OCI-LY7 (cell line): ENCODE data around the gene IGSF21. TPM values are rescaled to one million over a fixed set of nuclear protein-coding genes. Genes with fewer than 3 reads are reported as not detected.

ENCODE experiments used
- BruUV-seq: library from RNA; stranded (reverse); fragments of 400-500 nt; replicated peaks from 2 replicates; lab custom pipeline; 2021; lab: Mats Ljungman, UMichigan
- CTCF ChIA-PET: fragments of 300-600 bp; sonication (Branson Sonifier 250); formaldehyde crosslinking; loops from one replicate; lab custom pipeline; 2022; ENCODE audit warnings: antibody characterized with exemption; ENCODE audit not compliant: unreplicated experiment; lab: Charles Lee
- POLR2A ChIA-PET: fragments of 300-600 bp; sonication (Branson Sonifier 250); formaldehyde crosslinking; loops from one replicate; lab custom pipeline; 2022; ENCODE audit warnings: antibody characterized with exemption; lab: Charles Lee
- DNase-seq: peaks from one replicate; pipeline ENCODE4 v3.0.0-alpha.2; 2015; ENCODE audit warnings: low spot score
- H2AFZ ChIP-seq: fragments of 200-600 bp; sonication (generic), shearing (Covaris generic); 2 replicates; pipeline ENCODE4 v1.6.1; 2014; ENCODE audit warnings: mild to moderate bottlenecking, antibody characterized with exemption, low read length, moderate library complexity
- H3K27ac ChIP-seq: fragments of 200-600 bp; sonication (generic); 2 replicates; pipeline ENCODE4 v1.5.1; 2014; ENCODE audit warnings: mixed run types, low read depth, mild to moderate bottlenecking, moderate library complexity, low read length, inconsistent platforms; ENCODE audit not compliant: poor library complexity, severe bottlenecking
- H3K36me3 ChIP-seq: fragments of 200-600 bp; sonication (generic); 2 replicates; pipeline ENCODE4 v1.6.1; 2014; ENCODE audit warnings: mild to moderate bottlenecking, antibody characterized with exemption, low read length, moderate library complexity, mixed read lengths; ENCODE audit not compliant: insufficient read depth
- H3K4me1 ChIP-seq: fragments of 200-600 bp; sonication (generic); 2 replicates; pipeline ENCODE4 v1.5.1; 2014; ENCODE audit warnings: mild to moderate bottlenecking, low read length; ENCODE audit not compliant: insufficient read depth, poor library complexity, severe bottlenecking
- H3K4me2 ChIP-seq: fragments of 200-600 bp; sonication (generic); 2 replicates; pipeline ENCODE4 v1.6.1; 2014; ENCODE audit warnings: mild to moderate bottlenecking, low read length
- H3K4me3 ChIP-seq: fragments of 200-600 bp; sonication (generic); 2 replicates; pipeline ENCODE4 v1.5.1; 2014; ENCODE audit warnings: mild to moderate bottlenecking, low read depth, low read length; ENCODE audit not compliant: poor library complexity, severe bottlenecking
- H3K79me2 ChIP-seq: fragments of 200-600 bp; sonication (generic); 2 replicates; pipeline ENCODE4 v1.6.1; 2016; ENCODE audit warnings: low read depth, mild to moderate bottlenecking, low read length, moderate library complexity, mixed read lengths; ENCODE audit not compliant: insufficient read depth
- H3K9me2 ChIP-seq: fragments of 200-600 bp; sonication (generic); 2 replicates; pipeline ENCODE4 v1.6.1; 2016; ENCODE audit warnings: mild to moderate bottlenecking, low read length, mixed read lengths; ENCODE audit not compliant: insufficient read depth
- H3K9me3 ChIP-seq: fragments of 200-600 bp; sonication (generic); 2 replicates; pipeline ENCODE4 v1.6.1; 2014; ENCODE audit warnings: mild to moderate bottlenecking, mixed run types, low read length, mixed read lengths
- H4K20me1 ChIP-seq: fragments of 200-600 bp; sonication (generic); 2 replicates; pipeline ENCODE4 v1.6.1; 2014; ENCODE audit warnings: mild to moderate bottlenecking, antibody characterized with exemption, low read length, moderate library complexity, mixed read lengths; ENCODE audit not compliant: insufficient read depth
- EZH2phosphoT487 ChIP-seq: fragments of 200-600 bp; sonication (generic); IDR thresholded peaks from 2 replicates; pipeline ENCODE4 v1.6.1; 2018; ENCODE audit warnings: low read depth, borderline replicate concordance, mild to moderate bottlenecking, mixed run types, antibody characterized with exemption, low read length, moderate library complexity, mixed read lengths
- intact Hi-C: fragments of 100-400 bp; cut with micrococcal nuclease; formaldehyde crosslinking; loops from one replicate; pipeline ENCODE4 v1.10.0; 2022; ENCODE audit not compliant: unreplicated experiment
- total RNA-seq, 2 experiments: library from RNA; depleted of rRNA in 1 of 2; stranded (reverse); fragments of >200 nt in 1 of 2; shearing (Covaris generic) in 1 of 2; gene quantifications; 2 replicates each; pipeline ENCODE4 v1.2.3, GENCODE V29; 2014 to 2022
- TF ChIP-seq, protein P1 (sequence below): fragments of 200-600 bp; sonication (generic); conservative IDR thresholded peaks from 2 replicates; pipeline ENCODE4 v1.5.1; 2014; ENCODE audit warnings: mild to moderate bottlenecking, antibody characterized with exemption, low read length, moderate library complexity, mixed read lengths

Gene IGSF21
- total RNA-seq, 2 experiments from 2014 or later, result 0.17 TPM; not detected in 1

DNA sequence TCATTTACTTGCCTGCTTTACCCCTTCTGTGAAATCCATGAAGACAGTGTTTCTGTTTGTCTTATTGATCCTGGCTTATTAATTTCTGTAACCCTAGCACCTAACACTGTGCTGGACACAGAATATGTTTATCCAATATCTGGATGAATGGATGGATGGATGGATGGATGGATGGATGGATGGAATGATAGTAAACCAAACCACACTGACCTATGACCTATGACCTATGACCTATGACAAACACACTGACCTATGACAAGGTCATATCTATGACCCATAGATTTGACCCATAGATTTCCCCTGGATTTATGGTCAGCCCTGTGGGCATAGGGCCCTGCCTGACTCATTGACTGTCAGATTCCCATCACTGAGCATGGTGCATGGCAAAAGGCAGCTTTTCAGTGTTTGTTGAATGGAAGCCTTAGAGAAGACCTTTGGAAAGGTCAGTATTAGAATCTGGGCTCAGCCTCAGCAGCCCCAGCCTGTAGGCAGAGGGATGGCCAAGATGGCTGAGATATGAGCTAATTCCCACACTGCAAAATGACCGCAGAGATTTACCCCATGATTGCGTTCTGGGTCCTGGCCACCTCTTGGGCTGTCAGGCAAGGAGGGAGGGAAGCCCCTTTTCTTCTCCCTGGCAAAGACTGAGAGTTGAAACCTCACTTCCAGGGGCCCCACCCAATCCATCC is 24.6 kb downstream of the IGSF21 start:
- no peaks in the 10 kb centered on the region for H4K20me1 ChIP-seq
- CTCF ChIA-PET, result no interaction called here
- POLR2A ChIA-PET, result interaction anchor here (0.5 kb wide), 1 partner anchor 697 kb away, joined by 3 read pairs; no protein-coding TSS in a partner anchor
- intact Hi-C loops, result no loop called here
- no peaks in the 10 kb centered on the region for H3K4me1 ChIP-seq
- BruUV-seq, result no TSS peak
- no peaks in the 10 kb centered on the region for H3K9me2 ChIP-seq
- no peak overlapping the region for H3K4me3 ChIP-seq
- H3K79me2 ChIP-seq, result no peaks in the 10 kb centered on the region
- H2AFZ ChIP-seq, result no peak overlapping the region
- no peaks in the 10 kb centered on the region for H3K36me3 ChIP-seq
- no peak for DNase-seq
- H3K27ac ChIP-seq, result no peak overlapping the region
- TF ChIP-seq, protein P1, sequence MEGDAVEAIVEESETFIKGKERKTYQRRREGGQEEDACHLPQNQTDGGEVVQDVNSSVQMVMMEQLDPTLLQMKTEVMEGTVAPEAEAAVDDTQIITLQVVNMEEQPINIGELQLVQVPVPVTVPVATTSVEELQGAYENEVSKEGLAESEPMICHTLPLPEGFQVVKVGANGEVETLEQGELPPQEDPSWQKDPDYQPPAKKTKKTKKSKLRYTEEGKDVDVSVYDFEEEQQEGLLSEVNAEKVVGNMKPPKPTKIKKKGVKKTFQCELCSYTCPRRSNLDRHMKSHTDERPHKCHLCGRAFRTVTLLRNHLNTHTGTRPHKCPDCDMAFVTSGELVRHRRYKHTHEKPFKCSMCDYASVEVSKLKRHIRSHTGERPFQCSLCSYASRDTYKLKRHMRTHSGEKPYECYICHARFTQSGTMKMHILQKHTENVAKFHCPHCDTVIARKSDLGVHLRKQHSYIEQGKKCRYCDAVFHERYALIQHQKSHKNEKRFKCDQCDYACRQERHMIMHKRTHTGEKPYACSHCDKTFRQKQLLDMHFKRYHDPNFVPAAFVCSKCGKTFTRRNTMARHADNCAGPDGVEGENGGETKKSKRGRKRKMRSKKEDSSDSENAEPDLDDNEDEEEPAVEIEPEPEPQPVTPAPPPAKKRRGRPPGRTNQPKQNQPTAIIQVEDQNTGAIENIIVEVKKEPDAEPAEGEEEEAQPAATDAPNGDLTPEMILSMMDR, result no peak
- TF ChIP-seq EZH2phosphoT487, result no peak
- H3K4me2 ChIP-seq, result no peak overlapping the region
- no peaks in the 10 kb centered on the region for H3K9me3 ChIP-seq

DNA sequence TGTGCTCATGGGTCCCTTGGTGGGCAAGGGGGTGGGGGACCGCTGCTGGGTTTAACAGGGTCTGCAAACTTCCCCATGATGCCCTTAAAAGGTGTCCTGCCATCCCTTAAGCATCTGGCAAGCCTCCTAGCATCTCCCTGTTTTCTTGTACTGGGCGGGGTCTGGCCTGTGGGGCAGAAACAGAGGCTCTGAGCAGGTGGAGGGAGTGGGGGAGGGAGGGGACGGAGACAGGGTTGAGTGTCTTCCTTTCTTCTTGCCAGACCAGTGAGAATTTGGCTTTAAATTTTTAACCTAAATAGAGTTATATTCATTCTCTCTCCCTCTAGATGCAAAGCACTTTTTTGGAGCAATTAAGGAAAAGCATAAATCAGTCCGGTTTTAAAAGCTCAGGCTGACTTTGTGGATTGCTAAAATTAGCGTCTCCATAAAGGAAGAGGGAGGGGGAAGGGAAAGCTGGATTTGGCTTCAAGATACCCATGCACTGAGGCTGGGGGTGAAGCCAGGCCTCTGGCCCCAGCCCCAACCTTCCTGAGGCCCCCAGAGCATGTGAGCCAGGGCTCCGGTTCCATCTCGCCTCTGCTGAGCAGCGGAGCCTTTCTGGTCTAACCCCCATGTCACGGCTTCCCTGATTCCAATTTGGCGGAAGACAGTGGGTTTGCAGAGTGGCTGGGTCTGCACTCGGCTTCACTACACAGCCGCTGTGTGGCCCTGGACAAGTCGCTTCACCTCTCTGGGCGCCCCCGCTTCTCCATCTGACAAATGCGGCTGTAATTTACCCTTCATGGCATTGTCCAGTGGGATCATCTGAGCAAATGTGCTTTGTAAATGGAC is 25.3 kb downstream of the IGSF21 start:
- intact Hi-C loops, result no loop called here
- CTCF ChIA-PET, result no interaction called here
- no peak for DNase-seq

More for the DNA sequence above, 25.3 kb downstream of the IGSF21 start:
- Histone ChIP-seq H3K4me2 (no peak overlapping the region), H4K20me1 (no peaks in the 10 kb centered on the region), H2AFZ (no peak overlapping the region), H3K4me3 (no peak overlapping the region), H3K9me2 (no peaks in the 10 kb centered on the region), H3K4me1 (no peaks in the 10 kb centered on the region), H3K9me3 (no peaks in the 10 kb centered on the region), H3K79me2 (no peaks in the 10 kb centered on the region), H3K27ac (no peak overlapping the region), H3K36me3 (no peaks in the 10 kb centered on the region)
- TF ChIP-seq, protein P1, result no peak
- no peak for TF ChIP-seq EZH2phosphoT487
- POLR2A ChIA-PET, result interaction anchor here (0.5 to 0.8 kb wide), 2 partner anchors 71 to 696 kb away, joined by 3 to 5 read pairs; no protein-coding TSS in a partner anchor
- no TSS peak for BruUV-seq
